Measurements from ENCODE around the gene SRPK3. TPM values are rescaled to one million over a fixed set of nuclear protein-coding genes. Genes with fewer than 3 reads are reported as not detected.

The SRPK3 gene
- total RNA-seq, 1 donor from 2014 or later: not detected

- Mint-ChIP-seq H3K4me3 (ENCODE audit: unreplicated experiment) (no peak overlapping the region), H3K36me3 (ENCODE audit: unreplicated experiment) (no peaks in the 10 kb centered on the region), H3K4me1 (ENCODE audit: unreplicated experiment) (peaks cover 17% of the 10 kb centered on the region), H3K27me3 (ENCODE audit: unreplicated experiment) (no peaks in the 10 kb centered on the region), H3K9me3 (ENCODE audit: unreplicated experiment) (no peaks in the 10 kb centered on the region), H3K27ac (ENCODE audit: unreplicated experiment) (no peak overlapping the region)
- TF ChIP-seq CTCF (IDR thresholded peaks at IDR 0.05): no peak
- DNase-seq (ENCODE audit: extremely low spot score, unreplicated experiment): no peak
These were observed 16.1 kb upstream of the SRPK3 start for GRCh38 chrX:153764786-153765137.

GRCh38 chrX:153765138-153766079 is 15.4 kb upstream of the SRPK3 start:
- TF ChIP-seq CTCF (IDR thresholded peaks at IDR 0.05): no peak
- Mint-ChIP-seq H3K4me1 (ENCODE audit: unreplicated experiment) (peaks cover 17% of the 10 kb centered on the region), H3K4me3 (ENCODE audit: unreplicated experiment) (peak overlapping the region; percentile 63), H3K27ac (ENCODE audit: unreplicated experiment) (peak overlapping the region; percentile 78), H3K27me3 (ENCODE audit: unreplicated experiment) (no peaks in the 10 kb centered on the region), H3K9me3 (ENCODE audit: unreplicated experiment) (no peaks in the 10 kb centered on the region), H3K36me3 (ENCODE audit: unreplicated experiment) (no peaks in the 10 kb centered on the region)
- DNase-seq (ENCODE audit: extremely low spot score, unreplicated experiment): no peak

- no peak for TF ChIP-seq CTCF (IDR thresholded peaks at IDR 0.05)
- no peak for DNase-seq (ENCODE audit: extremely low spot score, unreplicated experiment)
- Mint-ChIP-seq H3K4me1 (ENCODE audit: unreplicated experiment) (peaks cover 17% of the 10 kb centered on the region), H3K4me3 (ENCODE audit: unreplicated experiment) (peak overlapping the region; percentile 63), H3K27ac (ENCODE audit: unreplicated experiment) (peak overlapping the region; percentile 78), H3K36me3 (ENCODE audit: unreplicated experiment) (no peaks in the 10 kb centered on the region), H3K27me3 (ENCODE audit: unreplicated experiment) (no peaks in the 10 kb centered on the region), H3K9me3 (ENCODE audit: unreplicated experiment) (no peaks in the 10 kb centered on the region)
These were observed 14.6 kb upstream of the SRPK3 start for GRCh38 chrX:153766098-153766817.

- Mint-ChIP-seq H3K4me1 (ENCODE audit: unreplicated experiment) (peaks cover 17% of the 10 kb centered on the region), H3K36me3 (ENCODE audit: unreplicated experiment) (no peaks in the 10 kb centered on the region), H3K27me3 (ENCODE audit: unreplicated experiment) (no peaks in the 10 kb centered on the region), H3K9me3 (ENCODE audit: unreplicated experiment) (no peaks in the 10 kb centered on the region), H3K27ac (ENCODE audit: unreplicated experiment) (no peak overlapping the region), H3K4me3 (ENCODE audit: unreplicated experiment) (no peak overlapping the region)
- TF ChIP-seq CTCF (IDR thresholded peaks at IDR 0.05): no peak
- DNase-seq (ENCODE audit: extremely low spot score, unreplicated experiment): no peak
These were observed 13.8 kb upstream of the SRPK3 start for GRCh38 chrX:153766871-153767673.

Data from osteocyte (in vitro differentiated cells).